WTC11 (cell line): ENCODE data around the gene POLE2. TPM values are rescaled to one million over a fixed set of nuclear protein-coding genes. Genes with fewer than 3 reads are reported as not detected.

Source experiments
- ATAC-seq: fragments of 200-7000 bp; cut with Tn5 transposase; 2 replicates; pipeline ENCODE4 v1.10.0; 2021; ENCODE audit warnings: mild to moderate bottlenecking, moderate library complexity
- CTCF ChIA-PET: fragments of 300-600 bp; sonication (Branson Sonifier 250); formaldehyde crosslinking; loops from one replicate; lab custom pipeline; 2021; ENCODE audit warnings: antibody characterized with exemption; lab: Charles Lee
- POLR2A ChIA-PET: fragments of 350-600 bp; sonication (Branson Sonifier 250); formaldehyde crosslinking; loops from one replicate; lab custom pipeline; 2021; ENCODE audit warnings: antibody characterized with exemption; lab: Charles Lee
- DNase-seq: peaks from one replicate; pipeline ENCODE4 v3.0.0; 2021; ENCODE audit warnings: low spot score
- H3K27ac Mint-ChIP-seq: 2 replicates; pipeline ENCODE4 v1.8.0; 2021; ENCODE audit warnings: mixed read lengths
- H3K27me3 Mint-ChIP-seq: 2 replicates; pipeline ENCODE4 v1.8.0; 2021; ENCODE audit warnings: low read depth, mild to moderate bottlenecking, moderate library complexity, mixed read lengths
- H3K36me3 Mint-ChIP-seq: 2 replicates; pipeline ENCODE4 v1.8.0; 2021; ENCODE audit warnings: mixed read lengths
- H3K4me1 Mint-ChIP-seq: 2 replicates; pipeline ENCODE4 v1.8.0; 2022; ENCODE audit warnings: mixed read lengths
- H3K4me3 Mint-ChIP-seq: 2 replicates; pipeline ENCODE4 v1.8.0; 2021; ENCODE audit warnings: mild to moderate bottlenecking, moderate library complexity, mixed read lengths
- H3K9me3 Mint-ChIP-seq: 2 replicates; pipeline ENCODE4 v1.8.0; 2021; ENCODE audit warnings: mixed read lengths
- CREB1 ChIP-seq: sonication (generic); formaldehyde crosslinking; IDR thresholded peaks from 2 replicates; pipeline ENCODE4 v1.8.0; 2023; ENCODE audit warnings: mild to moderate bottlenecking, missing genetic modification reagents
- ELF4 ChIP-seq: sonication (generic); formaldehyde crosslinking; IDR thresholded peaks from 2 replicates; pipeline ENCODE4 v1.8.1; 2022; ENCODE audit warnings: low read depth, mild to moderate bottlenecking, moderate library complexity, missing genetic modification reagents
- GRHL2 ChIP-seq: fragments of 250-450 bp; sonication (Bioruptor Pico); IDR thresholded peaks from 2 replicates; pipeline ENCODE4 v1.8.0; 2022; ENCODE audit warnings: mild to moderate bottlenecking, moderate library complexity; ENCODE audit not compliant: insufficient replicate concordance, severe bottlenecking
- JAZF1 ChIP-seq: fragments of 250-450 bp; sonication (Bioruptor Pico); IDR thresholded peaks from 2 replicates; pipeline ENCODE4 v1.9.0; 2021; ENCODE audit warnings: moderate library complexity, mild to moderate bottlenecking, inconsistent platforms
- JUN ChIP-seq: sonication (generic); formaldehyde crosslinking; IDR thresholded peaks from 2 replicates; pipeline ENCODE4 v1.8.0; 2023; ENCODE audit warnings: mild to moderate bottlenecking, missing genetic modification reagents
- KAT7 ChIP-seq: sonication (generic); formaldehyde crosslinking; IDR thresholded peaks from 2 replicates; pipeline ENCODE4 v1.8.1; 2023; ENCODE audit warnings: missing genetic modification reagents, mild to moderate bottlenecking, borderline replicate concordance
- MXD4 ChIP-seq: fragments of 250-450 bp; sonication (Bioruptor Pico); IDR thresholded peaks from 2 replicates; pipeline ENCODE4 v1.8.0; 2021; ENCODE audit warnings: mild to moderate bottlenecking, moderate library complexity, borderline replicate concordance
- NFE2L1 ChIP-seq: sonication (generic); formaldehyde crosslinking; IDR thresholded peaks from 2 replicates; pipeline ENCODE4 v1.8.1; 2023; ENCODE audit warnings: missing genetic modification reagents
- NR1H2 ChIP-seq: sonication (generic); formaldehyde crosslinking; IDR thresholded peaks from 2 replicates; pipeline ENCODE4 v1.9.0; 2021; ENCODE audit warnings: mild to moderate bottlenecking, moderate library complexity, missing genetic modification reagents
- NR3C1 ChIP-seq: sonication (generic); formaldehyde crosslinking; conservative IDR thresholded peaks from 2 replicates; pipeline ENCODE4 v1.8.1; 2023; ENCODE audit warnings: low read depth, mild to moderate bottlenecking, missing genetic modification reagents
- OVOL2 ChIP-seq: fragments of 250-450 bp; sonication (Bioruptor Pico); IDR thresholded peaks from 2 replicates; pipeline ENCODE4 v1.9.0; 2021; ENCODE audit warnings: mild to moderate bottlenecking, borderline replicate concordance
- PRRX2 ChIP-seq: fragments of 250-450 bp; sonication (Bioruptor Pico); IDR thresholded peaks from 2 replicates; pipeline ENCODE4 v1.8.0; 2021; ENCODE audit warnings: mild to moderate bottlenecking
- RELA ChIP-seq: sonication (generic); formaldehyde crosslinking; IDR thresholded peaks from 2 replicates; pipeline ENCODE4 v1.8.1; 2022; ENCODE audit warnings: missing genetic modification reagents, mild to moderate bottlenecking, borderline replicate concordance
- SMAD4 ChIP-seq: sonication (generic); formaldehyde crosslinking; IDR thresholded peaks from 2 replicates; pipeline ENCODE4 v1.8.0; 2022; ENCODE audit warnings: mild to moderate bottlenecking, missing genetic modification reagents
- TP53 ChIP-seq: sonication (generic); formaldehyde crosslinking; IDR thresholded peaks from 2 replicates; pipeline ENCODE4 v1.8.1; 2023; ENCODE audit warnings: mild to moderate bottlenecking, missing genetic modification reagents
- ZNF219 ChIP-seq: sonication (generic); formaldehyde crosslinking; IDR thresholded peaks from 2 replicates; pipeline ENCODE4 v1.8.0; 2023; ENCODE audit warnings: missing genetic modification reagents, mild to moderate bottlenecking, borderline replicate concordance
- ZNF232 ChIP-seq: sonication (generic); formaldehyde crosslinking; IDR thresholded peaks from 2 replicates; pipeline ENCODE4 v1.8.0; 2022; ENCODE audit warnings: mild to moderate bottlenecking, missing genetic modification reagents
- ZNF263 ChIP-seq: sonication (generic); formaldehyde crosslinking; IDR thresholded peaks from 2 replicates; pipeline ENCODE4 v1.8.1; 2022; ENCODE audit warnings: low read depth, mild to moderate bottlenecking, moderate library complexity, missing genetic modification reagents
- ZNF317 ChIP-seq: sonication (generic); formaldehyde crosslinking; IDR thresholded peaks from 2 replicates; pipeline ENCODE4 v1.8.1; 2023; ENCODE audit warnings: low read depth, mild to moderate bottlenecking, moderate library complexity, missing genetic modification reagents, borderline replicate concordance
- total RNA-seq: library from RNA; stranded (reverse); gene quantifications from 3 replicates; pipeline ENCODE4 v1.2.3, GENCODE V29; 2021
- TF ChIP-seq, protein P1 (sequence below): sonication (generic); formaldehyde crosslinking; IDR thresholded peaks from 2 replicates; pipeline ENCODE4 v1.8.1; 2023; ENCODE audit warnings: mild to moderate bottlenecking, missing genetic modification reagents
- TF ChIP-seq, protein P2 (sequence below): fragments of 200-600 bp; IDR thresholded peaks from 2 replicates; pipeline ENCODE4 v1.8.0; 2022; ENCODE audit warnings: antibody characterized with exemption
- TF ChIP-seq, protein P3 (sequence below): sonication (generic); formaldehyde crosslinking; IDR thresholded peaks from 2 replicates; pipeline ENCODE4 v1.8.0; 2022; ENCODE audit warnings: mild to moderate bottlenecking, missing genetic modification reagents
- TF ChIP-seq, protein P4 (sequence below): sonication (generic); formaldehyde crosslinking; IDR thresholded peaks from 2 replicates; pipeline ENCODE4 v1.8.1; 2023; ENCODE audit warnings: mild to moderate bottlenecking, moderate library complexity, missing genetic modification reagents
- TF ChIP-seq, protein P5 (sequence below): sonication (generic); formaldehyde crosslinking; conservative IDR thresholded peaks from 2 replicates; pipeline ENCODE4 v1.8.1; 2023; ENCODE audit warnings: mild to moderate bottlenecking, low read depth, missing genetic modification reagents, moderate library complexity
- TF ChIP-seq, protein P6 (sequence below): sonication (generic); formaldehyde crosslinking; IDR thresholded peaks from 2 replicates; pipeline ENCODE4 v1.8.0; 2022; ENCODE audit warnings: mild to moderate bottlenecking, missing genetic modification reagents

Gene POLE2
- total RNA-seq, 1 experiment from 2014 or later = 24.6 TPM

DNA sequence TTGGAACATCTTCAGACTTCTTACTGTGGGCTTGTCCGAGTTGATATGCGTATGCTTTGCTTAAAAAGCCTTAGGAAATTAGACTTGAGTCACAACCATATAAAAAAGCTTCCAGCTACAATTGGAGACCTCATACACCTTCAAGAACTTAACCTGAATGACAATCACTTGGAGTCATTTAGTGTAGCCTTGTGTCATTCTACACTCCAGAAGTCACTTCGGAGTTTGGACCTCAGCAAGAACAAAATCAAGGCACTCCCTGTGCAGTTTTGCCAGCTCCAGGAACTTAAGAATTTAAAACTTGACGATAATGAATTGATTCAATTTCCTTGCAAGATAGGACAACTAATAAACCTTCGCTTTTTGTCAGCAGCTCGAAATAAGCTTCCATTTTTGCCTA is 80.4 kb downstream of the POLE2 start (continued):
- TF ChIP-seq PRRX2 (no peak), JUN (CRISPR knock-in tag) (no peak), RELA (CRISPR knock-in tag) (no peak), ZNF219 (CRISPR knock-in tag) (no peak), TP53 (CRISPR knock-in tag) (no peak)

DNA sequence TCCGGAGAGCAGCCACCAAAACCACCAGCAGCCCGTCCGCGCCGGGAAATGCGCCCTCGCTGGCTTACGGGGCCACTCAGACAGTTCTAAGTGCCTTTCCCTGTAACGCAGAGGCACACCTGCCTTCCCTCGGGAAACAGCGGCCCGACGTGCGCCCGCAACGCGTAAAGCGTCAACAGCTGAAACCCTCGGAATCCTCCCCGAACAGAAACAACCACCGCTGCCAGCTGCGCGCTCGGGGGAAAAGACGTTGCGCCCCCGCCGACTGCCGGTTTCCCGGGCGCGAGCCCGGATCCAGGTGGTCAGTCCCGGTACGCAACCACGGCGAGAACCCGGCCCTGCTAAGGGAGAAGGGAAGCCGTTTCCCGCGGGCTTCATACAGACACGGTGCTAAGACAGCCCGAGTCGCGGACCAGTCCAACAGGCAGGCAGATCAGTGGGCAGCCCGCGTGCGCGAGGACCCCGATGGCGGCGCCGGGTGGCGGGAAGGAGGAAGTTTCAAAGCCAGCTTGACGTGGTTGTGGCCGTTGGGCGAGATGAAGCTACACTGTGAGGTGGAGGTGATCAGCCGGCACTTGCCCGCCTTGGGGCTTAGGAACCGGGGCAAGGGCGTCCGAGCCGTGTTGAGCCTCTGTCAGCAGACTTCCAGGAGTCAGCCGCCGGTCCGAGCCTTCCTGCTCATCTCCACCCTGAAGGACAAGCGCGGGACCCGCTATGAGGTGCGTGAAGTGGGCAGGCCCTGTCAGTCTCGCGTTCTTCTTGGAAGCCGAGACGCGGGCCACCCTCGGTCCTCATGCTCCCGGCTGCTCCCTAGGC is 89.3 kb downstream of the POLE2 start, which contains the start of gene LRR1:
Gene LRR1 (plus strand): TSS at position 456 of the 816 bp plus-strand sequence. CDS start 81 bp downstream, at position 537.
- POLR2A ChIA-PET = interaction anchor here (0.6 to 4.1 kb wide), 5 partner anchors 13 to 170 kb away, joined by 4 to 26 read pairs (median 7); partner anchors contain the start of genes DNAAF2, KLHDC2, MGAT2 and RPL36AL
- DNase-seq = peak; percentile 83
- TF ChIP-seq, protein P1, sequence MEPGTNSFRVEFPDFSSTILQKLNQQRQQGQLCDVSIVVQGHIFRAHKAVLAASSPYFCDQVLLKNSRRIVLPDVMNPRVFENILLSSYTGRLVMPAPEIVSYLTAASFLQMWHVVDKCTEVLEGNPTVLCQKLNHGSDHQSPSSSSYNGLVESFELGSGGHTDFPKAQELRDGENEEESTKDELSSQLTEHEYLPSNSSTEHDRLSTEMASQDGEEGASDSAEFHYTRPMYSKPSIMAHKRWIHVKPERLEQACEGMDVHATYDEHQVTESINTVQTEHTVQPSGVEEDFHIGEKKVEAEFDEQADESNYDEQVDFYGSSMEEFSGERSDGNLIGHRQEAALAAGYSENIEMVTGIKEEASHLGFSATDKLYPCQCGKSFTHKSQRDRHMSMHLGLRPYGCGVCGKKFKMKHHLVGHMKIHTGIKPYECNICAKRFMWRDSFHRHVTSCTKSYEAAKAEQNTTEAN (CRISPR knock-in tag) = 0 out of 2 replicates have a peak, but pooled peaks have one; percentile 21
- TF ChIP-seq KAT7 (CRISPR knock-in tag) (0 out of 2 replicates have a peak, but pooled peaks have one; percentile 21), MXD4 (no peak), OVOL2 (CRISPR knock-in tag) (no peak), JAZF1 (CRISPR knock-in tag) (no peak), GRHL2 (no peak), SMAD4 (CRISPR knock-in tag) (peak; percentile 53; the same call in 1 of the 2 replicates), ELF4 (CRISPR knock-in tag) (no peak), ZNF317 (CRISPR knock-in tag) (no peak; the same call in 1 of the 2 replicates), ZNF232 (CRISPR knock-in tag) (peak; percentile 57; the same call in 1 of the 2 replicates), NR3C1 (0 out of 2 replicates have a peak, but pooled peaks have one; percentile 54), NFE2L1 (no peak), NR1H2 (CRISPR knock-in tag) (no peak), JUN (CRISPR knock-in tag) (0 out of 2 replicates have a peak, but pooled peaks have one; percentile 47), ZNF263 (CRISPR knock-in tag) (no peak), CREB1 (CRISPR knock-in tag) (0 out of 2 replicates have a peak, but pooled peaks have one; percentile 29)
- TF ChIP-seq, protein P2, sequence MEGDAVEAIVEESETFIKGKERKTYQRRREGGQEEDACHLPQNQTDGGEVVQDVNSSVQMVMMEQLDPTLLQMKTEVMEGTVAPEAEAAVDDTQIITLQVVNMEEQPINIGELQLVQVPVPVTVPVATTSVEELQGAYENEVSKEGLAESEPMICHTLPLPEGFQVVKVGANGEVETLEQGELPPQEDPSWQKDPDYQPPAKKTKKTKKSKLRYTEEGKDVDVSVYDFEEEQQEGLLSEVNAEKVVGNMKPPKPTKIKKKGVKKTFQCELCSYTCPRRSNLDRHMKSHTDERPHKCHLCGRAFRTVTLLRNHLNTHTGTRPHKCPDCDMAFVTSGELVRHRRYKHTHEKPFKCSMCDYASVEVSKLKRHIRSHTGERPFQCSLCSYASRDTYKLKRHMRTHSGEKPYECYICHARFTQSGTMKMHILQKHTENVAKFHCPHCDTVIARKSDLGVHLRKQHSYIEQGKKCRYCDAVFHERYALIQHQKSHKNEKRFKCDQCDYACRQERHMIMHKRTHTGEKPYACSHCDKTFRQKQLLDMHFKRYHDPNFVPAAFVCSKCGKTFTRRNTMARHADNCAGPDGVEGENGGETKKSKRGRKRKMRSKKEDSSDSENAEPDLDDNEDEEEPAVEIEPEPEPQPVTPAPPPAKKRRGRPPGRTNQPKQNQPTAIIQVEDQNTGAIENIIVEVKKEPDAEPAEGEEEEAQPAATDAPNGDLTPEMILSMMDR = no peak
- TF ChIP-seq, protein P3, sequence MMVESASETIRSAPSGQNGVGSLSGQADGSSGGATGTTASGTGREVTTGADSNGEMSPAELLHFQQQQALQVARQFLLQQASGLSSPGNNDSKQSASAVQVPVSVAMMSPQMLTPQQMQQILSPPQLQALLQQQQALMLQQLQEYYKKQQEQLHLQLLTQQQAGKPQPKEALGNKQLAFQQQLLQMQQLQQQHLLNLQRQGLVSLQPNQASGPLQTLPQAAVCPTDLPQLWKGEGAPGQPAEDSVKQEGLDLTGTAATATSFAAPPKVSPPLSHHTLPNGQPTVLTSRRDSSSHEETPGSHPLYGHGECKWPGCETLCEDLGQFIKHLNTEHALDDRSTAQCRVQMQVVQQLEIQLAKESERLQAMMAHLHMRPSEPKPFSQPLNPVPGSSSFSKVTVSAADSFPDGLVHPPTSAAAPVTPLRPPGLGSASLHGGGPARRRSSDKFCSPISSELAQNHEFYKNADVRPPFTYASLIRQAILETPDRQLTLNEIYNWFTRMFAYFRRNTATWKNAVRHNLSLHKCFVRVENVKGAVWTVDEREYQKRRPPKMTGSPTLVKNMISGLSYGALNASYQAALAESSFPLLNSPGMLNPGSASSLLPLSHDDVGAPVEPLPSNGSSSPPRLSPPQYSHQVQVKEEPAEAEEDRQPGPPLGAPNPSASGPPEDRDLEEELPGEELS (CRISPR knock-in tag) = peak; percentile 70; the same call in 1 of the 2 replicates
- TF ChIP-seq, protein P4, sequence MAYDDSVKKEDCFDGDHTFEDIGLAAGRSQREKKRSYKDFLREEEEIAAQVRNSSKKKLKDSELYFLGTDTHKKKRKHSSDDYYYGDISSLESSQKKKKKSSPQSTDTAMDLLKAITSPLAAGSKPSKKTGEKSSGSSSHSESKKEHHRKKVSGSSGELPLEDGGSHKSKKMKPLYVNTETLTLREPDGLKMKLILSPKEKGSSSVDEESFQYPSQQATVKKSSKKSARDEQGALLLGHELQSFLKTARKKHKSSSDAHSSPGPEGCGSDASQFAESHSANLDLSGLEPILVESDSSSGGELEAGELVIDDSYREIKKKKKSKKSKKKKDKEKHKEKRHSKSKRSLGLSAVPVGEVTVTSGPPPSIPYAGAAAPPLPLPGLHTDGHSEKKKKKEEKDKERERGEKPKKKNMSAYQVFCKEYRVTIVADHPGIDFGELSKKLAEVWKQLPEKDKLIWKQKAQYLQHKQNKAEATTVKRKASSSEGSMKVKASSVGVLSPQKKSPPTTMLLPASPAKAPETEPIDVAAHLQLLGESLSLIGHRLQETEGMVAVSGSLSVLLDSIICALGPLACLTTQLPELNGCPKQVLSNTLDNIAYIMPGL (CRISPR knock-in tag) = peak; percentile 96
- TF ChIP-seq, protein P5, sequence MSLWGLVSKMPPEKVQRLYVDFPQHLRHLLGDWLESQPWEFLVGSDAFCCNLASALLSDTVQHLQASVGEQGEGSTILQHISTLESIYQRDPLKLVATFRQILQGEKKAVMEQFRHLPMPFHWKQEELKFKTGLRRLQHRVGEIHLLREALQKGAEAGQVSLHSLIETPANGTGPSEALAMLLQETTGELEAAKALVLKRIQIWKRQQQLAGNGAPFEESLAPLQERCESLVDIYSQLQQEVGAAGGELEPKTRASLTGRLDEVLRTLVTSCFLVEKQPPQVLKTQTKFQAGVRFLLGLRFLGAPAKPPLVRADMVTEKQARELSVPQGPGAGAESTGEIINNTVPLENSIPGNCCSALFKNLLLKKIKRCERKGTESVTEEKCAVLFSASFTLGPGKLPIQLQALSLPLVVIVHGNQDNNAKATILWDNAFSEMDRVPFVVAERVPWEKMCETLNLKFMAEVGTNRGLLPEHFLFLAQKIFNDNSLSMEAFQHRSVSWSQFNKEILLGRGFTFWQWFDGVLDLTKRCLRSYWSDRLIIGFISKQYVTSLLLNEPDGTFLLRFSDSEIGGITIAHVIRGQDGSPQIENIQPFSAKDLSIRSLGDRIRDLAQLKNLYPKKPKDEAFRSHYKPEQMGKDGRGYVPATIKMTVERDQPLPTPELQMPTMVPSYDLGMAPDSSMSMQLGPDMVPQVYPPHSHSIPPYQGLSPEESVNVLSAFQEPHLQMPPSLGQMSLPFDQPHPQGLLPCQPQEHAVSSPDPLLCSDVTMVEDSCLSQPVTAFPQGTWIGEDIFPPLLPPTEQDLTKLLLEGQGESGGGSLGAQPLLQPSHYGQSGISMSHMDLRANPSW (CRISPR knock-in tag) = no peak
- TF ChIP-seq, protein P6, sequence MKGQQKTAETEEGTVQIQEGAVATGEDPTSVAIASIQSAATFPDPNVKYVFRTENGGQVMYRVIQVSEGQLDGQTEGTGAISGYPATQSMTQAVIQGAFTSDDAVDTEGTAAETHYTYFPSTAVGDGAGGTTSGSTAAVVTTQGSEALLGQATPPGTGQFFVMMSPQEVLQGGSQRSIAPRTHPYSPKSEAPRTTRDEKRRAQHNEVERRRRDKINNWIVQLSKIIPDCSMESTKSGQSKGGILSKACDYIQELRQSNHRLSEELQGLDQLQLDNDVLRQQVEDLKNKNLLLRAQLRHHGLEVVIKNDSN = peak; percentile 32; the same call in 1 of the 2 replicates

More for the DNA sequence above, 89.3 kb downstream of the POLE2 start, which contains the start of gene LRR1:
- ATAC-seq = peak; percentile 74
- CTCF ChIA-PET = interaction anchor here (1.4 to 5.5 kb wide), 4 partner anchors 12 to 137 kb away, joined by 6 to 43 read pairs (median 10); partner anchors contain the start of genes MGAT2, RPL36AL and RPS29
- H3K27ac Mint-ChIP-seq = peak within 1 kb of the TSS; percentile 94
- H3K4me1 Mint-ChIP-seq = peaks cover 10% of the 10 kb centered on the region
- H3K36me3 Mint-ChIP-seq = 0 out of 2 replicates have a peak, but pooled peaks cover 3% of the 10 kb centered on the region
- peak within 1 kb of the TSS; percentile 84 for H3K4me3 Mint-ChIP-seq
- peaks cover 5% of the 10 kb centered on the region for H3K27me3 Mint-ChIP-seq
- H3K9me3 Mint-ChIP-seq = no peaks in the 10 kb centered on the region
